ENCODE results near the gene TMEM106A. TPM values are rescaled to one million over a fixed set of nuclear protein-coding genes. Genes with fewer than 3 reads are reported as not detected.

Gene TMEM106A
- total and polyA plus RNA-seq, 2 of the 13 experiments (the other 11 are each of a cell fraction or from before 2014, with no cell fraction given) = 16.9 to 35.9 TPM

DNA sequence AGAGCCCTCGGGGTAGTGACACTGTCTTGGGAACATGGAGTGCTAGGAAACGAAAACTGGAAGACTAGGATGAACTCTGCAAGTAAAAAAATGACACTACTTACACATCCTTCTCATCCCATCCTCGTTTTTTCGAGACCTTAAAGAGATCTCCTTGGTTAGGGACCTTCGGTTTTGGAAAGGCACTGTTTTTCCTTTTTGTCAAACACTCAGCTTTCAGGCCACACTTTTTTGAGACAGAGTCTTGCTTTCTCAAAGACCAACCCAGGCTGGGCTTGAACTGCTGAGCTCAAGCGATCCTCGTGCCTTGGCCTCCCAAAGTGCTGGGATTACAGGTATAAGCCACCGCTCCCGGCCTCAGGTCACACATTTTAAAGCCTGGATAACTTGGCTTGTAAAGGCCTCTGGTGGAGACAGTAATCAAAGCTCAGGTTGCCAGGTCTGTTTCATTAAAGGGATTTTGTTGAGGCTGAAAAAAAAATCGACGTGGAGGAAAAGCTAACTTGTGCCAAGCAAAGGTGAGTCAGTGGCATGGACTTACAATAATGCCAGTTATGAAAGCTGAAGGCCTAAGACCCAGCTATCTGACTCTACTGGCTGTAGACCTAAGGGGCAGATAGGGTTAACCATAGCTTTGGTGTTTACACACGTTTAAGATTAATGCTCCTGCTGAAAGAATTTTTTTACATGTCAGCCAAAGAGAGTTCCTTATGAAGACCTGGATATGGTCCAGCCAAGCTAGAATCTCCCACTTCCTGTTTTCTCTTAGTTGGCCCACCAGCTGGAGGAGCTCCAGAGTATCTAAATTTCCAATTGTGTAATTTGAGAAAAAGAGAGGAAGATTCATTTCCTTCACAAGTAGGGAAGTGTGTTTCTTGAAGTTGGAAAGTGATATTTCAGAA is 39.8 kb upstream of the TMEM106A start (continued):
- TF ChIP-seq, protein P1, sequence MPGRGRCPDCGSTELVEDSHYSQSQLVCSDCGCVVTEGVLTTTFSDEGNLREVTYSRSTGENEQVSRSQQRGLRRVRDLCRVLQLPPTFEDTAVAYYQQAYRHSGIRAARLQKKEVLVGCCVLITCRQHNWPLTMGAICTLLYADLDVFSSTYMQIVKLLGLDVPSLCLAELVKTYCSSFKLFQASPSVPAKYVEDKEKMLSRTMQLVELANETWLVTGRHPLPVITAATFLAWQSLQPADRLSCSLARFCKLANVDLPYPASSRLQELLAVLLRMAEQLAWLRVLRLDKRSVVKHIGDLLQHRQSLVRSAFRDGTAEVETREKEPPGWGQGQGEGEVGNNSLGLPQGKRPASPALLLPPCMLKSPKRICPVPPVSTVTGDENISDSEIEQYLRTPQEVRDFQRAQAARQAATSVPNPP (CRISPR knock-in tag; IDR thresholded peaks at IDR 0.05) = no peak
- TF ChIP-seq SATB2 (CRISPR knock-in tag; IDR thresholded peaks at IDR 0.05) = 0 out of 2 replicates have a peak, but pooled peaks have one; percentile 2
- TF ChIP-seq ERF (CRISPR knock-in tag; IDR thresholded peaks at IDR 0.05) = peak; percentile 42; the same call in 1 of the 2 replicates
- peak; percentile 54 for TF ChIP-seq ZEB1 (IDR thresholded peaks at IDR 0.05; ENCODE audit: insufficient replicate concordance, low read depth)
- TF ChIP-seq ZNF333 (CRISPR knock-in tag; IDR thresholded peaks at IDR 0.05; ENCODE audit: borderline replicate concordance) = peak; percentile 13; the same call in 1 of the 2 replicates
- TF ChIP-seq CREB1 (IDR thresholded peaks at IDR 0.05) = no peak
- TF ChIP-seq CREB1 (CRISPR knock-in tag; IDR thresholded peaks at IDR 0.05) = peak; percentile 62; the same call in 1 of the 2 replicates
- TF ChIP-seq TAF15 (IDR thresholded peaks at IDR 0.05; ENCODE audit: low read depth, low read length, poor library complexity, severe bottlenecking) = no peak
- TF ChIP-seq, protein P2, sequence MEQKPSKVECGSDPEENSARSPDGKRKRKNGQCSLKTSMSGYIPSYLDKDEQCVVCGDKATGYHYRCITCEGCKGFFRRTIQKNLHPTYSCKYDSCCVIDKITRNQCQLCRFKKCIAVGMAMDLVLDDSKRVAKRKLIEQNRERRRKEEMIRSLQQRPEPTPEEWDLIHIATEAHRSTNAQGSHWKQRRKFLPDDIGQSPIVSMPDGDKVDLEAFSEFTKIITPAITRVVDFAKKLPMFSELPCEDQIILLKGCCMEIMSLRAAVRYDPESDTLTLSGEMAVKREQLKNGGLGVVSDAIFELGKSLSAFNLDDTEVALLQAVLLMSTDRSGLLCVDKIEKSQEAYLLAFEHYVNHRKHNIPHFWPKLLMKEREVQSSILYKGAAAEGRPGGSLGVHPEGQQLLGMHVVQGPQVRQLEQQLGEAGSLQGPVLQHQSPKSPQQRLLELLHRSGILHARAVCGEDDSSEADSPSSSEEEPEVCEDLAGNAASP (CRISPR knock-in tag; IDR thresholded peaks at IDR 0.05; ENCODE audit: borderline replicate concordance) = 0 out of 2 replicates have a peak, but pooled peaks have one; percentile 15
- TF ChIP-seq, protein P3, sequence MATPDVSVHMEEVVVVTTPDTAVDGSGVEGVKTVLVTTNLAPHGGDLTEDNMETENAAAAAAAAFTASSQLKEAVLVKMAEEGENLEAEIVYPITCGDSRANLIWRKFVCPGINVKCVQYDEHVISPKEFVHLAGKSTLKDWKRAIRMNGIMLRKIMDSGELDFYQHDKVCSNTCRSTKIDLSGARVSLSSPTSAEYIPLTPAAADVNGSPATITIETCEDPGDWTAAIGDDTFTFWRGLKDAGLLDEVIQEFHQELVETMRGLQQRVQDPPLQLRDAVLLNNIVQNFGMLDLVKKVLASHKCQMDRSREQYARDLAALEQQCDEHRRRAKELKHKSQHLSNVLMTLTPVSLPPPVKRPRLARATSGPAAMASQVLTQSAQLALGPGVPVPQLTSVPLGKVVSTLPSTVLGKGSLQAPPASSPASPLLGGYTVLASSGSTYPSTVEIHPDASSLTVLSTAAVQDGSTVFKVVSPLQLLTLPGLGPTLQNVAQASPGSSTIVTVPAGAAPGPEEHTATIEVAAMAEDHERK (CRISPR knock-in tag; IDR thresholded peaks at IDR 0.05; ENCODE audit: low read depth) = 0 out of 2 replicates have a peak, but pooled peaks have one; percentile 8
- TF ChIP-seq MED1 (CRISPR knock-in tag; IDR thresholded peaks at IDR 0.05) = peak; percentile 54
- TF ChIP-seq KAT2B (IDR thresholded peaks at IDR 0.05; ENCODE audit: borderline replicate concordance, low read depth, low read length) = no peak
- TF ChIP-seq KDM3A (CRISPR knock-in tag; IDR thresholded peaks at IDR 0.05; ENCODE audit: low read depth) = no peak
- TF ChIP-seq, protein P4, sequence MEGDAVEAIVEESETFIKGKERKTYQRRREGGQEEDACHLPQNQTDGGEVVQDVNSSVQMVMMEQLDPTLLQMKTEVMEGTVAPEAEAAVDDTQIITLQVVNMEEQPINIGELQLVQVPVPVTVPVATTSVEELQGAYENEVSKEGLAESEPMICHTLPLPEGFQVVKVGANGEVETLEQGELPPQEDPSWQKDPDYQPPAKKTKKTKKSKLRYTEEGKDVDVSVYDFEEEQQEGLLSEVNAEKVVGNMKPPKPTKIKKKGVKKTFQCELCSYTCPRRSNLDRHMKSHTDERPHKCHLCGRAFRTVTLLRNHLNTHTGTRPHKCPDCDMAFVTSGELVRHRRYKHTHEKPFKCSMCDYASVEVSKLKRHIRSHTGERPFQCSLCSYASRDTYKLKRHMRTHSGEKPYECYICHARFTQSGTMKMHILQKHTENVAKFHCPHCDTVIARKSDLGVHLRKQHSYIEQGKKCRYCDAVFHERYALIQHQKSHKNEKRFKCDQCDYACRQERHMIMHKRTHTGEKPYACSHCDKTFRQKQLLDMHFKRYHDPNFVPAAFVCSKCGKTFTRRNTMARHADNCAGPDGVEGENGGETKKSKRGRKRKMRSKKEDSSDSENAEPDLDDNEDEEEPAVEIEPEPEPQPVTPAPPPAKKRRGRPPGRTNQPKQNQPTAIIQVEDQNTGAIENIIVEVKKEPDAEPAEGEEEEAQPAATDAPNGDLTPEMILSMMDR (CRISPR knock-in tag; IDR thresholded peaks at IDR 0.05) = peak; percentile 68
- peak; percentile 72; the same call in 1 of the 2 replicates for TF ChIP-seq KAT8 (CRISPR knock-in tag; IDR thresholded peaks at IDR 0.05)
- no peak for TF ChIP-seq SOX13 (IDR thresholded peaks at IDR 0.05)
- 0 out of 4 replicates have a peak, but pooled peaks of 1 of the 2 experiments have one; percentile 8 for TF ChIP-seq SOX13 (CRISPR knock-in tag; conservative IDR thresholded peaks at IDR 0.05 in 1 of 2, IDR thresholded peaks at IDR 0.05 in 1 of 2)
- peak; percentile 41 for TF ChIP-seq TEAD3 (CRISPR knock-in tag; optimal IDR thresholded peaks at IDR 0.05; ENCODE audit: borderline replicate concordance)
- no peak for TF ChIP-seq MAFF (IDR thresholded peaks at IDR 0.05; ENCODE audit: low read depth, low read length)
- TF ChIP-seq, protein P5, sequence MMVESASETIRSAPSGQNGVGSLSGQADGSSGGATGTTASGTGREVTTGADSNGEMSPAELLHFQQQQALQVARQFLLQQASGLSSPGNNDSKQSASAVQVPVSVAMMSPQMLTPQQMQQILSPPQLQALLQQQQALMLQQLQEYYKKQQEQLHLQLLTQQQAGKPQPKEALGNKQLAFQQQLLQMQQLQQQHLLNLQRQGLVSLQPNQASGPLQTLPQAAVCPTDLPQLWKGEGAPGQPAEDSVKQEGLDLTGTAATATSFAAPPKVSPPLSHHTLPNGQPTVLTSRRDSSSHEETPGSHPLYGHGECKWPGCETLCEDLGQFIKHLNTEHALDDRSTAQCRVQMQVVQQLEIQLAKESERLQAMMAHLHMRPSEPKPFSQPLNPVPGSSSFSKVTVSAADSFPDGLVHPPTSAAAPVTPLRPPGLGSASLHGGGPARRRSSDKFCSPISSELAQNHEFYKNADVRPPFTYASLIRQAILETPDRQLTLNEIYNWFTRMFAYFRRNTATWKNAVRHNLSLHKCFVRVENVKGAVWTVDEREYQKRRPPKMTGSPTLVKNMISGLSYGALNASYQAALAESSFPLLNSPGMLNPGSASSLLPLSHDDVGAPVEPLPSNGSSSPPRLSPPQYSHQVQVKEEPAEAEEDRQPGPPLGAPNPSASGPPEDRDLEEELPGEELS (CRISPR knock-in tag; IDR thresholded peaks at IDR 0.05) = peak; percentile 28; the same call in 1 of the 2 replicates
- 0 out of 2 replicates have a peak, but pooled peaks have one; percentile 48 for TF ChIP-seq CAMTA2 (CRISPR knock-in tag; IDR thresholded peaks at IDR 0.05; ENCODE audit: borderline replicate concordance)

Data from HepG2 (cell line).